ENCODE data around the gene OPCML. TPM values are rescaled to one million over a fixed set of nuclear protein-coding genes. Genes with fewer than 3 reads are reported as not detected.

OPCML gene
- total and polyA plus RNA-seq, 2 donors from 2014 or later, result 0.77 to 1.1 TPM

GRCh38 chr11:132844956-132845696 lies 687.2 kb downstream of the OPCML start:
- Histone ChIP-seq H3K27ac (ENCODE audit: low read depth in 2 of 2, low read length in 2 of 2) (no peak overlapping the region), H3K9me3 (ENCODE audit: control insufficient read depth in 2 of 3, insufficient read depth in 1 of 3, low read length in 3 of 3) (no peaks in the 10 kb centered on the region), H3K4me1 (ENCODE audit: control insufficient read depth in 2 of 3, insufficient read depth in 2 of 3, low read depth in 1 of 3, low read length in 3 of 3) (no peaks in the 10 kb centered on the region), H3K36me3 (ENCODE audit: control insufficient read depth in 2 of 3, insufficient read depth in 3 of 3, low read length in 3 of 3) (no peaks in the 10 kb centered on the region), H3K27me3 (ENCODE audit: control insufficient read depth, insufficient read depth, low read length) (no peaks in the 10 kb centered on the region), H3K9ac (ENCODE audit: low read length in 3 of 3) (no peak overlapping the region), H3K4me3 (ENCODE audit: low read length in 3 of 3) (no peak overlapping the region)
- peak in 1 of 5 donors; percentile 52 for DNase-seq
- FAIRE-seq, result no peak
- intact Hi-C loops (cut with DNase I), result no loop called here
- TF ChIP-seq CTCF (IDR thresholded peaks at IDR 0.05; ENCODE audit: borderline replicate concordance, extremely low read depth, insufficient read depth), result no peak

- H3K4me1 ChIP-seq (ENCODE audit: control insufficient read depth in 2 of 3, insufficient read depth in 2 of 3, low read depth in 1 of 3, low read length in 3 of 3), result no peaks in the 10 kb centered on the region
- H3K4me3 ChIP-seq (ENCODE audit: low read length in 3 of 3), result no peak overlapping the region
- no peaks in the 10 kb centered on the region for H3K36me3 ChIP-seq (ENCODE audit: control insufficient read depth in 2 of 3, insufficient read depth in 3 of 3, low read length in 3 of 3)
- H3K27me3 ChIP-seq (ENCODE audit: control insufficient read depth, insufficient read depth, low read length), result no peaks in the 10 kb centered on the region
- intact Hi-C loops (cut with DNase I), result no loop called here
- DNase-seq (no peak), FAIRE-seq (no peak)
- TF ChIP-seq CTCF (IDR thresholded peaks at IDR 0.05; ENCODE audit: borderline replicate concordance, extremely low read depth, insufficient read depth), result no peak
- no peak overlapping the region for H3K9ac ChIP-seq (ENCODE audit: low read length in 3 of 3)
- no peaks in the 10 kb centered on the region for H3K9me3 ChIP-seq (ENCODE audit: control insufficient read depth in 2 of 3, insufficient read depth in 1 of 3, low read length in 3 of 3)
- no peak overlapping the region for H3K27ac ChIP-seq (ENCODE audit: low read depth in 2 of 2, low read length in 2 of 2)
These were observed 691.6 kb downstream of the OPCML start for GRCh38 chr11:132840660-132841059.

GRCh38 chr11:132840191-132840590 lies 692.1 kb downstream of the OPCML start:
- Histone ChIP-seq H3K36me3 (ENCODE audit: control insufficient read depth in 2 of 3, insufficient read depth in 3 of 3, low read length in 3 of 3) (no peaks in the 10 kb centered on the region), H3K27me3 (ENCODE audit: control insufficient read depth, insufficient read depth, low read length) (no peaks in the 10 kb centered on the region), H3K4me1 (ENCODE audit: control insufficient read depth in 2 of 3, insufficient read depth in 2 of 3, low read depth in 1 of 3, low read length in 3 of 3) (no peaks in the 10 kb centered on the region), H3K9ac (ENCODE audit: low read length in 3 of 3) (no peak overlapping the region), H3K27ac (ENCODE audit: low read depth in 2 of 2, low read length in 2 of 2) (no peak overlapping the region), H3K4me3 (ENCODE audit: low read length in 3 of 3) (no peak overlapping the region), H3K9me3 (ENCODE audit: control insufficient read depth in 2 of 3, insufficient read depth in 1 of 3, low read length in 3 of 3) (no peaks in the 10 kb centered on the region)
- intact Hi-C loops (cut with DNase I), result no loop called here
- TF ChIP-seq CTCF (IDR thresholded peaks at IDR 0.05; ENCODE audit: borderline replicate concordance, extremely low read depth, insufficient read depth), result no peak
- no peak for DNase-seq
- no peak for FAIRE-seq

All from kidney (tissue), 14 donors.